ENCODE results near the gene NHERF2. TPM values are rescaled to one million over a fixed set of nuclear protein-coding genes. Genes with fewer than 3 reads are reported as not detected.
A peak's percentile ranks its signal among the peaks of the same experiment; 100 is the strongest.

Gene NHERF2
- polyA plus RNA-seq, 1 experiment: 107 TPM

DNA sequence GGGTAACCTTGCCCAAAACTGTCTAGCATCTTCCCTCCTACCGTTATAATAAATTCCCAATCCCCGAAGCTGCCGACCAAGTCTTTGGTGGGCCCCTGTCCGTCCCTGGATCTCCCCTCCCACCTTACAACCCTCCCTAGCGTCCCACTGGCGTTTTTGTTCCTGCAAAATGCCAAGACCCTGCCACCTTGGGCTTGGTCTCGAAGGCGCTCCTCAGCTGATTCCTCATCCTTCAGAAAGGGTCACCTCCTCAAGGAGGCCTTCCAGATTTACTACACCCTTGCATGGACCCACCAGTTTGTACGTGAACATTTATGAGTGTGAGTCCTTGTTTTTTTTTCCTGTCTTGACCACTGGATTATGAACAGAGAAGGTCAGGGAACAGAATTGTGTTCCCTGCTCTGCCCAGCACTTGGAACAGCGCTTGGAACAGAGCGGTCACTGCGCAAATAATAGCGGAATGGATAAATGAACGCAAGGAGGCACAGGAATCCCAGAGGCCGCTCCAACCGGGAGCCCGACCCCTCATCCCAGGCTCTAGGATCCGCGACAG is 43.6 kb upstream of the NHERF2 start:
- peaks cover 18% of the 10 kb centered on the region for H3K36me3 ChIP-seq (ENCODE audit: control insufficient read depth, insufficient read depth, low read length)
- DNase-seq (ENCODE audit: low read depth): no peak
- H3K4me3 ChIP-seq (ENCODE audit: low read depth, low read length): peak overlapping the region; percentile 65
- ChIA-PET POLR2A (no interaction called here), CTCF (interaction anchor here (0.6 to 1.1 kb wide), 7 partner anchors 10 to 620 kb away, joined by 3 to 4 read pairs (median 3); partner anchors contain the start of gene TSC2)
- TF ChIP-seq, protein P1, sequence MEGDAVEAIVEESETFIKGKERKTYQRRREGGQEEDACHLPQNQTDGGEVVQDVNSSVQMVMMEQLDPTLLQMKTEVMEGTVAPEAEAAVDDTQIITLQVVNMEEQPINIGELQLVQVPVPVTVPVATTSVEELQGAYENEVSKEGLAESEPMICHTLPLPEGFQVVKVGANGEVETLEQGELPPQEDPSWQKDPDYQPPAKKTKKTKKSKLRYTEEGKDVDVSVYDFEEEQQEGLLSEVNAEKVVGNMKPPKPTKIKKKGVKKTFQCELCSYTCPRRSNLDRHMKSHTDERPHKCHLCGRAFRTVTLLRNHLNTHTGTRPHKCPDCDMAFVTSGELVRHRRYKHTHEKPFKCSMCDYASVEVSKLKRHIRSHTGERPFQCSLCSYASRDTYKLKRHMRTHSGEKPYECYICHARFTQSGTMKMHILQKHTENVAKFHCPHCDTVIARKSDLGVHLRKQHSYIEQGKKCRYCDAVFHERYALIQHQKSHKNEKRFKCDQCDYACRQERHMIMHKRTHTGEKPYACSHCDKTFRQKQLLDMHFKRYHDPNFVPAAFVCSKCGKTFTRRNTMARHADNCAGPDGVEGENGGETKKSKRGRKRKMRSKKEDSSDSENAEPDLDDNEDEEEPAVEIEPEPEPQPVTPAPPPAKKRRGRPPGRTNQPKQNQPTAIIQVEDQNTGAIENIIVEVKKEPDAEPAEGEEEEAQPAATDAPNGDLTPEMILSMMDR (IDR thresholded peaks at IDR 0.05; ENCODE audit: insufficient read depth, low read depth, low read length): peak; percentile 37
- H3K27me3 ChIP-seq (ENCODE audit: control insufficient read depth, insufficient read depth, low read length): peaks cover 12% of the 10 kb centered on the region

DNA sequence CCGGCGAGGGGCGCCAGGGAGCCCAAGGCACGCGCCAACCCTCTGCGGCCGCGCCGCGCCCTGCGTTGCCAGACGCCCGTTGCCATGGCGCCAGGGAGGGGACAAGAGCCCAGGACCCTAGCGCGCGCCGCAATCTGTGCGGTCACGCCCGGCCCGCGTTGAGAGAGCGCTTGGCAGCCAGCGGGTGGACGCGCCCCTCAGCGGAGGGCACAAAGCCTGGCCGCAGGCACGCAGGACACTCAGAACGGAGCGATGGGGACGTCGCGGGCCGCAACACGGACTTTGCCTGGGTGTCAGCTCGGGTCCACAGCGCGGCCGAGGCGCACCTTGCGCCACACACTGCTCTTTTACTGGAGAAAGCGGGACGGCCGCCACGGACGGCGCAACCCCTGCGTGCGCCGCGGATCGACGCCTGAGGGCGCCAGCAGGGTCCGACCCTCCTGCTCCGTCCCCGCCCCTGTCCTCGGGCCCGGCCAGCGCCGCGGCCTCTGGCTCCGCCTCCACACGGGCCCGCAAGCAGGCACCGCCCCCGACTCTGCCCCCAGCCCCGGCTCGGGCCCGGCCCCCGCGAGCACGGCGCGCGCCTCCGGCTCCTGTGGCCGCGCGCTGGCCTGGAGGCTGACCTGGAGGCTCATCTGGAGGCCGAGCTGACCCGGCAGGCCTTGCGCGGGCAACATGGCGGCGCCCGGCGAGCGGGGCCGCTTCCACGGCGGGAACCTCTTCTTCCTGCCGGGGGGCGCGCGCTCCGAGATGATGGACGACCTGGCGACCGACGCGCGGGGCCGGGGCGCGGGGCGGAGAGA is 43.0 kb upstream of the NHERF2 start, which contains the start of gene GFER:
Gene GFER (plus strand): TSS at position 650 of the 803 bp plus-strand sequence. CDS start 26 bp downstream, at position 676.
- peaks cover 15% of the 10 kb centered on the region for H3K36me3 ChIP-seq (ENCODE audit: control insufficient read depth, insufficient read depth, low read length)
- peaks cover 12% of the 10 kb centered on the region for H3K27me3 ChIP-seq (ENCODE audit: control insufficient read depth, insufficient read depth, low read length)
- TF ChIP-seq, protein P1 (IDR thresholded peaks at IDR 0.05; ENCODE audit: insufficient read depth, low read depth, low read length): peak; percentile 41
- H3K4me3 ChIP-seq (ENCODE audit: low read depth, low read length): peak within 1 kb of the TSS; percentile 82
- ChIA-PET POLR2A (interaction anchor here (1.4 kb wide), 1 partner anchor 19 kb away, joined by 8 read pairs; the partner anchor contains the start of gene RPS2), CTCF (interaction anchor here (1.0 kb wide), 1 partner anchor 19 kb away, joined by 4 read pairs; no protein-coding TSS in a partner anchor)
- DNase-seq (ENCODE audit: low read depth): peak; percentile 51

GRCh38 chr16:1984347-1985225 is 42.1 kb upstream of the NHERF2 start:
- H3K27me3 ChIP-seq (ENCODE audit: control insufficient read depth, insufficient read depth, low read length): peaks cover 12% of the 10 kb centered on the region
- peak overlapping the region; percentile 82 for H3K4me3 ChIP-seq (ENCODE audit: low read depth, low read length)
- peaks cover 15% of the 10 kb centered on the region for H3K36me3 ChIP-seq (ENCODE audit: control insufficient read depth, insufficient read depth, low read length)
- TF ChIP-seq, protein P1 (IDR thresholded peaks at IDR 0.05; ENCODE audit: insufficient read depth, low read depth, low read length): no peak
- POLR2A ChIA-PET: interaction anchor here (1.4 kb wide), 1 partner anchor 20 kb away, joined by 8 read pairs; the partner anchor contains the start of gene RPS2
- CTCF ChIA-PET: interaction anchor here (1.0 to 1.3 kb wide), 2 partner anchors 19 to 38 kb away, joined by 3 read pairs; no protein-coding TSS in a partner anchor
- DNase-seq (ENCODE audit: low read depth): no peak

- TF ChIP-seq, protein P1 (IDR thresholded peaks at IDR 0.05; ENCODE audit: insufficient read depth, low read depth, low read length): no peak
- H3K27me3 ChIP-seq (ENCODE audit: control insufficient read depth, insufficient read depth, low read length): peaks cover 8% of the 10 kb centered on the region
- ChIA-PET POLR2A (interaction anchor here (1.4 kb wide), 1 partner anchor 21 kb away, joined by 8 read pairs; the partner anchor contains the start of gene RPS2), CTCF (interaction anchor here (1.0 to 1.6 kb wide), 3 partner anchors 18 to 37 kb away, joined by 3 to 7 read pairs (median 3); no protein-coding TSS in a partner anchor)
- H3K4me3 ChIP-seq (ENCODE audit: low read depth, low read length): no peak overlapping the region
- DNase-seq (ENCODE audit: low read depth): no peak
- peaks cover 15% of the 10 kb centered on the region for H3K36me3 ChIP-seq (ENCODE audit: control insufficient read depth, insufficient read depth, low read length)
Measured at GRCh38 chr16:1985466-1986150, 41.1 kb upstream of the NHERF2 start.

Data from BJ (cell line).